ENCODE results near the gene DPP6. TPM values are rescaled to one million over a fixed set of nuclear protein-coding genes. Genes with fewer than 3 reads are reported as not detected.
A peak's percentile ranks its signal among the peaks of the same experiment; 100 is the strongest.

DPP6 gene
- total RNA-seq, 4 donors from 2014 or later: 13.4 to 33.2 (median 26.8) TPM

GRCh38 chr7:154579711-154580110 is 527.5 kb downstream of the DPP6 start:
- H3K27me3 ChIP-seq: no peaks in the 10 kb centered on the region
- peaks cover 0 to 10% (median 7%) of the 10 kb centered on the region in 4 donors for H3K4me1 ChIP-seq
- no peaks in the 10 kb centered on the region for H3K36me3 ChIP-seq
- no peak for TF ChIP-seq POLR2A (IDR thresholded peaks at IDR 0.05; ENCODE audit: low read depth)
- TF ChIP-seq EP300 (IDR thresholded peaks at IDR 0.05): no peak
- intact Hi-C loops (cut with DNase I): no loop called here
- DNase-seq (ENCODE audit: extremely low spot score): peak; percentile 90
- no peaks in the 10 kb centered on the region for H3K9me3 ChIP-seq
- no peak overlapping the region for H3K4me3 ChIP-seq
- H3K27ac ChIP-seq (replicated peaks in 1 of 4): no peak overlapping the region
- 89% methylated on average over 9 of the region's 9 CpGs for WGBS

DNA sequence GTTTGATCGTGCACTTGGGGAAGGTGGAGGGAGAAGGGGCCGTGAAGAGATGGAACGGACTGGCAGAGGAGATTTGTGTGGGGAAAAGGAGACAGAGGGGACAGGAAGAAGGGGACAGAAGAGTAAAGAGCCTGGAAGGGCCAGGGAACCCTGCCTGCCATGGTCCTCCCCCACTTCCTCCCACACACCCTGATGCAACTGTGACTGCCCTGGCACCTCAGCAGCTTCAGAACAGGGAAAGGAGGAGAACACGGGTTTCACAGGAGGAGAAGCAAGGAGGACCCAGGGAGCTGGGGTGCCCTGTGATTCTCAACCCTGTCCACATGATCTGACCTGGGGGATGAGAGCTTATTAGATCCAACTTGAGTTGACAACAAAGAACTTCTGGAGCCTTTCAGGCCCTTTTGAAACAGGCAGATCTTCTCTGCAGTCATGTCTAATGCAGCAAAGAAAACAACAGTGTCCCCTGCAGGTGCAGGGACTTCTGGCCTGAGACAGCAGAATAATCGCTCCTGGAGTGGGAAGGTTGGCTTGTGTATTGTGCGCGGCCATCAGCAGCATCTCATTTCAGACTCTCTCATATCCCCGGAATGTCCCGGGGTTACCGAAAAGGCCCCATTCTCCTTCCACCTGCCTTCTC is 529.2 kb downstream of the DPP6 start:
- intact Hi-C loops (cut with DNase I): no loop called here
- no peaks in the 10 kb centered on the region for H3K9me3 ChIP-seq
- WGBS: 93% methylated on average over 10 of the region's 10 CpGs
- H3K27ac ChIP-seq (replicated peaks in 1 of 4): no peak overlapping the region
- H3K4me3 ChIP-seq: no peak overlapping the region
- peak; percentile 88 for DNase-seq (ENCODE audit: extremely low spot score)
- no peak for TF ChIP-seq EP300 (IDR thresholded peaks at IDR 0.05)
- no peak for TF ChIP-seq POLR2A (IDR thresholded peaks at IDR 0.05; ENCODE audit: low read depth)
- TF ChIP-seq POLR2AphosphoS5 (IDR thresholded peaks at IDR 0.05): no peak
- TF ChIP-seq CTCF (IDR thresholded peaks at IDR 0.05): no peak
- no peaks in the 10 kb centered on the region for H3K36me3 ChIP-seq
- H3K4me1 ChIP-seq: peaks cover 0 to 10% (median 8%) of the 10 kb centered on the region in 4 donors
- no peaks in the 10 kb centered on the region for H3K27me3 ChIP-seq

DNA sequence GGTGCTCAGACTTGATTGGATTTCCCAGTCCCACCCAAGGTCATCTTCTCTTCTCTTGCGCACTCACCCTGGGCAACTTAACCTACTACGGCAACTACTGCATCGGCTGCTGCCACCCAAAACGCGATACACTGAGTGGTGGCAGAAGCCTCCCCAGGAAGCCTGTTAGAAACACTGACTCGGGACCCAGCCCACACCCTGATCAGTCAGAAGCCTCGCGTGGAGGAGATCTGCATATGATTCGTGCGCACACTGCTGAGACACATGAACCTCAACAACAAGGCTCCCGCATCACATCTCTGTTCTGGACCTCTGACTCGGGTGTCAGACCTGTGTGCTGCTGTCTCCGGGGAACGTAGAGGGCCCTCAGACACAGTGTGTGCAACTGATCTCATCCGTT is 531.3 kb downstream of the DPP6 start:
- peak; percentile 70 for DNase-seq (ENCODE audit: extremely low spot score)

DNA sequence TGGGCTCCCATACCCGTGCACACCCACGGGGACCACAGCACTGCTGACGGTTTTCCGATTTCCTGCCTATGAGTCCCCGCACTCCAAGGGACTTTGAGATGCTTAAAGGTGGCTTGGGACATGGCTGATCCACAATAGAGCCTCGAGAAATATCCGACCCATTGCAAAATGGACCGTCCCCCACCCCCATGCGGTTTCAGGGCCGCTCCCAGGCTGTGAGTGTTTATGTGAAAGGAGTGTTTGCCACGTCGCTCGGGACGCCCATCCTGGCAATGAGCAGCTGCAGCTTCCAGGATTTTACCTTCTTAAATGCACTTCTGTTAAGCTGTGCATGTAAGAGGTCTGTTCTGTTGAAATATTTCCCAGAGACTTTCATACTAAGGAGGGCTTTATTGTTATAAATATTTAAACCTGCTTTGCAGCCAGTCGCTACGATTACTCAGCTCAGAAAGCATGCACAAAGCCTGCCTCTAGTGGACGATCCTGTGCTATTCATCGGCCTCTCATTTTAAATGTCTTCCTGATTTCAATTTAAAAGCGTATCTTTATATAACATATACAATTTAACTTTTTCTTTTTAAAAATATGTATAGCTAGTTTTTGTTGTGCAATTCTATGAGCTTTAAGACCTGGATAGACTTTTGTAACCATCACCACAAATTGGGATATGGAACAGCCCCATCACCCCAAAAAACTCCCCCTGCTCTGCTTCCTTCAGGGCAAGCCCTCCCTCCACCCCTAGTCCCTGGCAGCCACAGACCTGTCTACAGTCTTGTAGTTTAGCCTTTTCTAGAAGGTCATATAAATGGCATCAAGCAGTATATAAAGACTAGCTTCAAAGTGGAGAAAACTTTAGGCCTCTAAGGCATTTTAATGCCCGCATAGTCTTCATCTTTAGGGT is 532.4 kb downstream of the DPP6 start:
- Histone ChIP-seq H3K4me3 (peak overlapping the region in 2 of 4 donors; percentile 5 to 18), H3K4me1 (peaks cover 0 to 10% (median 8%) of the 10 kb centered on the region in 4 donors), H3K9me3 (no peaks in the 10 kb centered on the region), H3K27me3 (no peaks in the 10 kb centered on the region), H3K36me3 (no peaks in the 10 kb centered on the region), H3K27ac (replicated peaks in 1 of 4) (no peak overlapping the region)
- peak; percentile 88 for DNase-seq (ENCODE audit: extremely low spot score)
- TF ChIP-seq POLR2AphosphoS5 (IDR thresholded peaks at IDR 0.05) (no peak), EP300 (IDR thresholded peaks at IDR 0.05) (no peak), POLR2A (IDR thresholded peaks at IDR 0.05; ENCODE audit: low read depth) (no peak), CTCF (IDR thresholded peaks at IDR 0.05) (peak; percentile 47 to 58 (median 47))
- WGBS: 37% methylated on average over 18 of the region's 20 CpGs
- intact Hi-C loops (cut with DNase I): no loop called here

More for the DNA sequence above, 531.3 kb downstream of the DPP6 start:
- no peak overlapping the region for H3K4me3 ChIP-seq
- H3K27me3 ChIP-seq: no peaks in the 10 kb centered on the region
- TF ChIP-seq EP300 (IDR thresholded peaks at IDR 0.05) (no peak), CTCF (IDR thresholded peaks at IDR 0.05) (no peak), POLR2A (IDR thresholded peaks at IDR 0.05; ENCODE audit: low read depth) (no peak), POLR2AphosphoS5 (IDR thresholded peaks at IDR 0.05) (no peak)
- 95% methylated on average over 15 of the region's 15 CpGs for WGBS
- intact Hi-C loops (cut with DNase I): no loop called here
- H3K27ac ChIP-seq (replicated peaks in 1 of 4): no peak overlapping the region
- H3K4me1 ChIP-seq: peaks cover 0 to 10% (median 8%) of the 10 kb centered on the region in 4 donors
- no peaks in the 10 kb centered on the region for H3K9me3 ChIP-seq
- no peaks in the 10 kb centered on the region for H3K36me3 ChIP-seq

DNA sequence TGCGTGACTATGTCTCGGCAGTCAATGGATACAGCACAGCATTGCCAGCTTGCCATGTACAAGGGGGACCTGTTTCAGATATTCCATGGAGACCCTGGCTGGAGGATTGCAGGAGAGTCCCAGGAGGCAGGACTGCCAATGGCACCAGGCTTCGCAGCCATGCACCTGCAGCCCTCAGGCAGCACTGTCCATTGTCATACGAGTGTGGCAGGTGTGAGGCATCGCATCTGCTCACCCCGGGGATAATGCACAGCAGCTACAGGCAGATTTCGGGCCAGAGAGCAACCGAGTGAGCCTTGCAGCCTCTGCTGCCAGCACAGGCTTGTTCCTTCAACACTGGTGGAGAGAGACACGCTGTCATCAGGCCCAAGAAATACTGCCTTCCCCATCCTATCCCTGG is 535.6 kb downstream of the DPP6 start:
- peak; percentile 87 for DNase-seq (ENCODE audit: extremely low spot score)
- intact Hi-C loops (cut with DNase I): no loop called here
- no peak overlapping the region for H3K27ac ChIP-seq (replicated peaks in 1 of 4)
- WGBS: 95% methylated on average over 2 of the region's 9 CpGs
- no peaks in the 10 kb centered on the region for H3K27me3 ChIP-seq
- H3K9me3 ChIP-seq: no peaks in the 10 kb centered on the region
- no peak overlapping the region for H3K4me3 ChIP-seq
- no peaks in the 10 kb centered on the region for H3K36me3 ChIP-seq
- TF ChIP-seq POLR2A (IDR thresholded peaks at IDR 0.05; ENCODE audit: low read depth) (no peak), POLR2AphosphoS5 (IDR thresholded peaks at IDR 0.05) (no peak), EP300 (IDR thresholded peaks at IDR 0.05) (no peak), CTCF (IDR thresholded peaks at IDR 0.05) (no peak)
- peaks cover 0 to 10% (median 8%) of the 10 kb centered on the region in 4 donors for H3K4me1 ChIP-seq
